ENCODE data around the gene SDCBP2.

GRCh38 chr20:1281279-1282057 lies 47.5 kb downstream of the SDCBP2 start:
- TF ChIP-seq POLR2AphosphoS5 (IDR thresholded peaks at IDR 0.05; ENCODE audit: low read depth, low read length) (no peak), TAF1 (IDR thresholded peaks at IDR 0.05; ENCODE audit: borderline replicate concordance, insufficient read depth, low read length) (no peak), FOXP2 (optimal IDR thresholded peaks at IDR 0.05; ENCODE audit: borderline replicate concordance, extremely low read depth, extremely low read length, insufficient read depth) (no peak)
